GM19324 (cell line): ENCODE data around the gene CFH.
A peak's percentile ranks its signal among the peaks of the same experiment; 100 is the strongest.
"Not testable (repeated sequence)": the region's sequence is repeated elsewhere in the genome, so short reads cannot be mapped to it uniquely, and the experiment has no call there.

Experiments used
- ATAC-seq: cut with Tn5 transposase; IDR thresholded peaks from one replicate; pipeline ENCODE4 v1.9.1; 2021; ENCODE audit warnings: mild to moderate bottlenecking, moderate library complexity; ENCODE audit not compliant: unreplicated experiment, low FRiP score

The CFH gene

GRCh38 chr1:196661345-196661744 is 9.5 kb downstream of the CFH start:
- ATAC-seq = no peak

GRCh38 chr1:196667131-196667530 is 15.3 kb downstream of the CFH start:
- no peak for ATAC-seq

- no peak for ATAC-seq
Observed at GRCh38 chr1:196669051-196669450, 17.2 kb downstream of the CFH start.

GRCh38 chr1:196669693-196670092 is 17.9 kb downstream of the CFH start:
- ATAC-seq = no peak

GRCh38 chr1:196674908-196675307 is 23.1 kb downstream of the CFH start:
- no peak for ATAC-seq

GRCh38 chr1:196677781-196678509 is 26.1 kb downstream of the CFH start:
- no peak for ATAC-seq

GRCh38 chr1:196678510-196678884 is 26.7 kb downstream of the CFH start:
- ATAC-seq = no peak

- no peak for ATAC-seq
Observed at GRCh38 chr1:196680107-196680506, 28.3 kb downstream of the CFH start.

- ATAC-seq = no peak
Observed at GRCh38 chr1:196684476-196684875, 32.6 kb downstream of the CFH start.

GRCh38 chr1:196685506-196685905 is 33.7 kb downstream of the CFH start:
- ATAC-seq = no peak

GRCh38 chr1:196689001-196689400 is 37.2 kb downstream of the CFH start:
- ATAC-seq = no peak

GRCh38 chr1:196690582-196690981 is 38.7 kb downstream of the CFH start:
- ATAC-seq = no peak

GRCh38 chr1:196698993-196699392 is 47.1 kb downstream of the CFH start:
- no peak for ATAC-seq

- no peak for ATAC-seq
Observed at GRCh38 chr1:196701144-196701543, 49.3 kb downstream of the CFH start.

GRCh38 chr1:196709892-196710291 is 58.0 kb downstream of the CFH start:
- ATAC-seq = not testable (repeated sequence)

- ATAC-seq = no peak
Observed at GRCh38 chr1:196717868-196718267, 66.0 kb downstream of the CFH start.

- peak; percentile 98 for ATAC-seq
Observed at GRCh38 chr1:196723325-196724185, 71.7 kb downstream of the CFH start.

- ATAC-seq = no peak
Observed at GRCh38 chr1:196732526-196732925, 80.7 kb downstream of the CFH start.

GRCh38 chr1:196733091-196733970 is 81.5 kb downstream of the CFH start:
- ATAC-seq = no peak

- no peak for ATAC-seq
Observed at GRCh38 chr1:196734006-196734405, 82.2 kb downstream of the CFH start.

GRCh38 chr1:196734460-196734859 is 82.6 kb downstream of the CFH start:
- no peak for ATAC-seq
